K562 (cell line): Measurements from ENCODE around the gene MCM5. TPM values are rescaled to one million over a fixed set of nuclear protein-coding genes. Genes with fewer than 3 reads are reported as not detected.

ENCODE experiments used
- ATAC-seq: fragments of 200-7000 bp; cut with Tn5 transposase; 3 replicates; pipeline ENCODE4 v1.9.1; 2020; ENCODE audit warnings: moderate library complexity
- BruUV-seq: library from RNA; stranded (reverse); fragments of 400-500 nt; replicated peaks from 2 replicates; lab custom pipeline; 2021; lab: Mats Ljungman, UMichigan
- CTCF ChIA-PET: fragments of 300-600 bp; formaldehyde crosslinking; extraction: SDS; loops from one replicate; lab custom pipeline; 2021; ENCODE audit warnings: low intra/inter-chr PET ratio; lab: Yijun Ruan, JAX
- POLR2A ChIA-PET: fragments of 300-600, 350-650 bp; sonication (Branson Sonifier 250); formaldehyde crosslinking; extraction: SDS; loops from one replicate; lab custom pipeline; 2021; ENCODE audit warnings: antibody characterized with exemption, inconsistent platforms; lab: Yijun Ruan, JAX
- DNase-seq, 4 experiments: peaks; one replicate each; pipeline versions ENCODE4 v3.0.0 to v3.0.0-alpha.2; 2011 to 2018; ENCODE audit warnings: low spot score in 3 of 4, mixed read lengths in 3 of 4; ENCODE audit errors: extremely low read depth in 1 of 4
- FAIRE-seq: peaks from 2 replicates; lab custom pipeline; 2011; peaks lifted over from hg19 to GRCh38; lab: Jason Lieb, UNC
- H2AFZ ChIP-seq: 2 replicates; pipeline ENCODE4 v1.6.0; 2011; ENCODE audit warnings: low read depth, low read length, control low read depth, inconsistent platforms
- H3K27ac ChIP-seq: fragments of 200-600 bp; 3 replicates; pipeline ENCODE4 v1.8.0; 2011; ENCODE audit warnings: low read depth, mild to moderate bottlenecking, control low read depth, inconsistent platforms, low read length, moderate library complexity, mixed read lengths; ENCODE audit errors: extremely low read depth
- H3K27me3 ChIP-seq, 2 experiments: fragments of 300-600 bp in 1 of 2; 2 replicates in 1 of 2; 3 replicates in 1 of 2; pipeline versions ENCODE4 v1.6.0 to v1.8.0; 2011; ENCODE audit warnings: inconsistent platforms in 2 of 2, low read length in 2 of 2, mild to moderate bottlenecking in 1 of 2, mixed read lengths in 1 of 2, moderate library complexity in 1 of 2; ENCODE audit not compliant: control insufficient read depth in 2 of 2, insufficient read depth in 2 of 2
- H3K36me3 ChIP-seq: fragments of 300-600 bp; 3 replicates; pipeline ENCODE4 v1.8.0; 2011; ENCODE audit warnings: mild to moderate bottlenecking, low read length, inconsistent platforms; ENCODE audit not compliant: control insufficient read depth, insufficient read depth
- H3K4me1 ChIP-seq, 2 experiments: fragments of 200-600 bp in 1 of 2; replicated peaks in 1 of 2; 2 replicates in 1 of 2; 3 replicates in 1 of 2; pipeline versions ENCODE4 v1.5.1 to v1.8.0; 2011; ENCODE audit warnings: inconsistent platforms in 2 of 2, low read length in 2 of 2, mild to moderate bottlenecking in 1 of 2, mixed read lengths in 1 of 2, moderate library complexity in 1 of 2; ENCODE audit not compliant: control insufficient read depth in 2 of 2, insufficient read depth in 2 of 2
- H3K4me2 ChIP-seq: 2 replicates; pipeline ENCODE4 v1.6.1; 2011; ENCODE audit warnings: low read length, control low read depth, inconsistent platforms, mixed read lengths; ENCODE audit not compliant: insufficient read depth
- H3K4me3 ChIP-seq: fragments of 200-600 bp; sonication (generic), shearing (Covaris generic); 2 replicates; pipeline ENCODE4 v1.5.1; 2016; ENCODE audit warnings: control low read depth, inconsistent platforms
- H3K79me2 ChIP-seq: fragments of 200-600 bp; 3 replicates; pipeline ENCODE4 v1.8.0; 2011; ENCODE audit warnings: low read length, inconsistent platforms; ENCODE audit not compliant: control insufficient read depth, insufficient read depth
- H3K9ac ChIP-seq, 2 experiments: 2 replicates each; pipeline versions ENCODE4 v1.6.0 to v1.6.1; 2011; ENCODE audit warnings: low read depth in 2 of 2, low read length in 2 of 2, control low read depth in 1 of 2, inconsistent platforms in 1 of 2, mild to moderate bottlenecking in 1 of 2, mixed read lengths in 1 of 2; ENCODE audit not compliant: insufficient read depth in 1 of 2
- H3K9me1 ChIP-seq: one replicate; pipeline ENCODE4 v1.6.0; 2011; ENCODE audit warnings: inconsistent platforms, mild to moderate bottlenecking, low read length, moderate library complexity; ENCODE audit not compliant: control insufficient read depth, insufficient read depth
- H3K9me3 ChIP-seq: replicated peaks from 2 replicates; pipeline ENCODE4 v1.5.1; 2011; ENCODE audit warnings: low read depth, low read length, inconsistent platforms; ENCODE audit not compliant: control insufficient read depth, insufficient read depth
- H4K20me1 ChIP-seq: replicated peaks from 2 replicates; pipeline ENCODE4 v1.6.1; 2011; ENCODE audit warnings: low read length, inconsistent platforms, mixed read lengths; ENCODE audit not compliant: control insufficient read depth, insufficient read depth
- GABPB1 ChIP-seq: sonication (generic); formaldehyde crosslinking; IDR thresholded peaks from 2 replicates; pipeline ENCODE4 v1.8.0; 2022; ENCODE audit warnings: mild to moderate bottlenecking, missing genetic modification reagents
- HNRNPK ChIP-seq: fragments of 200-400 bp; formaldehyde crosslinking; IDR thresholded peaks from one replicate; pipeline ENCODE4 v1.6.1; 2018; ENCODE audit warnings: mild to moderate bottlenecking, low read depth, low read length; ENCODE audit not compliant: poor library complexity, severe bottlenecking
- MEIS2 ChIP-seq: fragments of 450-650 bp; IDR thresholded peaks from 2 replicates; pipeline ENCODE4 v1.6.1; 2014; ENCODE audit warnings: mild to moderate bottlenecking; ENCODE audit not compliant: partially characterized antibody
- NONO ChIP-seq, 2 experiments: fragments of 200-400 bp in 1 of 2; fragments of 450-650 bp in 1 of 2; formaldehyde crosslinking in 1 of 2; IDR thresholded peaks; 2 replicates each; pipeline ENCODE4 v1.6.1; 2017; ENCODE audit warnings: low read depth in 2 of 2, mild to moderate bottlenecking in 2 of 2, moderate library complexity in 2 of 2, low read length in 1 of 2
- POLR2AphosphoS2 ChIP-seq: IDR thresholded peaks from 2 replicates; pipeline ENCODE4 v1.6.1; 2012; ENCODE audit warnings: low read length, improper control_type of control experiment
- RBM22 ChIP-seq: fragments of 200-400 bp; formaldehyde crosslinking; IDR thresholded peaks from 2 replicates; pipeline ENCODE4 v1.6.1; 2018; ENCODE audit warnings: low read length, low read depth; ENCODE audit not compliant: poor library complexity, severe bottlenecking
- SIX5 ChIP-seq, 2 experiments: IDR thresholded peaks; 2 replicates each; pipeline ENCODE4 v1.6.1; 2011; ENCODE audit warnings: low read length in 2 of 2, borderline replicate concordance in 1 of 2, low read depth in 1 of 2, mild to moderate bottlenecking in 1 of 2, moderate library complexity in 1 of 2; ENCODE audit not compliant: insufficient read depth in 1 of 2
- SMAD1 ChIP-seq: fragments of 150-350 bp; IDR thresholded peaks from 2 replicates; pipeline ENCODE4 v1.6.1; 2014; ENCODE audit warnings: low read length, low read depth; ENCODE audit not compliant: partially characterized antibody
- SMAD2 ChIP-seq: fragments of 150-350 bp; IDR thresholded peaks from 2 replicates; pipeline ENCODE4 v1.6.1; 2014; ENCODE audit warnings: low read depth, mild to moderate bottlenecking, low read length
- ZNF263 ChIP-seq: sonication (generic); formaldehyde crosslinking; IDR thresholded peaks from 2 replicates; pipeline ENCODE4 v1.8.0; 2022; ENCODE audit warnings: mild to moderate bottlenecking, missing genetic modification reagents, borderline replicate concordance
- WGBS: fragments of 100-300 bp; shearing (Covaris generic); methylation state at CpG from one replicate; pipeline ENCODE4 v1.1.6; 2016; ENCODE audit warnings: low coverage, mixed read lengths; ENCODE audit not compliant: insufficient coverage; ENCODE audit errors: missing lambda C conversion rate; 5-methylcytosine and 5-hydroxymethylcytosine counted together
- in situ Hi-C: fragments of 300-500 bp; cut with MboI; formaldehyde crosslinking; loops from 4 replicates; pipeline ENCODE4 v1.15.0; 2018; ENCODE audit warnings: inconsistent platforms, mixed read lengths
- intact Hi-C: fragments of 100-400 bp; cut with micrococcal nuclease; formaldehyde crosslinking; loops from 2 replicates; pipeline ENCODE4 v1.14.2; 2022
- polyA plus RNA-seq, 8 experiments: library from polyadenylated mRNA; depleted of rRNA in 4 of 8; stranded (reverse) in 5 of 8; unstranded in 3 of 8; fragments of >200 nt; fragmentation: Nextera tagmentation in 2 of 8; fragmentation: Illumina TruSeq in 1 of 8; extraction: Ambion mirVana in 2 of 8; extraction: Trizol in 1 of 8; gene quantifications; 2 replicates each; pipeline versions ENCODE4 v1.2.1 to v1.2.3, GENCODE V29; 2011 to 2014; ENCODE audit warnings: inconsistent platforms in 1 of 8, missing spikeins in 1 of 8
- total RNA-seq, 7 experiments: library from RNA; depleted of rRNA in 6 of 7; stranded (reverse); fragments of >200 nt in 6 of 7; fragmentation: Illumina TruSeq in 2 of 7; extraction: Trizol in 2 of 7; gene quantifications; 2 replicates each; pipeline versions ENCODE4 v1.2.1 to v1.2.3, GENCODE V29; 2011 to 2021; ENCODE audit warnings: low replicate concordance in 1 of 7
- TF ChIP-seq, protein P1 (sequence below), 2 experiments: fragments of 150-350 bp in 1 of 2; IDR thresholded peaks; 2 replicates each; pipeline ENCODE4 v1.6.1; 2012 to 2016; ENCODE audit warnings: low read depth in 2 of 2, low read length in 2 of 2, mild to moderate bottlenecking in 1 of 2, moderate library complexity in 1 of 2
- TF ChIP-seq, protein P2 (sequence below): fragments of 450-650 bp; IDR thresholded peaks from 2 replicates; pipeline ENCODE4 v1.6.1; 2018; ENCODE audit warnings: mild to moderate bottlenecking, low read depth; ENCODE audit not compliant: partially characterized antibody
- TF ChIP-seq, protein P3 (sequence below): fragments of 450-650 bp; IDR thresholded peaks from 2 replicates; pipeline ENCODE4 v1.6.1; 2014; ENCODE audit warnings: low read depth, mild to moderate bottlenecking, moderate library complexity, borderline replicate concordance

Gene MCM5
- total and polyA plus RNA-seq, 9 of the 15 experiments (the other 6 are each of a cell fraction or from before 2014, with no cell fraction given) = 5.6 to 180 (median 66.1) TPM

DNA sequence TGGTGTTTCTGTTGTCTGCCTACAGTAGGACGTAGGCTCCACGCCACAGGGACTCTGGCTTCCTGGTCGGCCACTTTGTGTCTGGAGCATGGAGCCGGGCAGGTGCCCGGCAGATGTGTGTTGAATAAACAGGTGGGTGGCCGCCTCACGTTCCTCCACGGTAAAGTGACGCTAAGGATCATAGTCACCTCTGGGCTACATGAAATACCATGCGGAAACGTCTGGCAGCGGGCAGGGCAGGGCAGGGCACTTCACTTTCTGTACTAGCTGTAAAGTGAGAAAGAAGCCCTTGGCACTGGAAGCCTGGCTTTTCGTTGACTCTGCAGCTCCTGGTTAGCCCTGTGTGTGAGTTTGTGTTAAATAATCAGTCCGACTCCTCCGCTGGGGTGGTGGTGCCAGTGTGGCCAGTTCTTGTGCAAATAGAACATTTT is 52.4 kb downstream of the MCM5 start:
- ChIA-PET CTCF (no interaction called here), POLR2A (no interaction called here)
- no peak for TF ChIP-seq SMAD2
- TF ChIP-seq SMAD1 = no peak
- TF ChIP-seq RBM22 = no peak
- TF ChIP-seq NONO (IDR thresholded peaks at IDR 0.05; ENCODE audit: low read depth in 2 of 2, low read length in 1 of 2) = no peak
- TF ChIP-seq ZNF263 (CRISPR knock-in tag) = no peak
- TF ChIP-seq, protein P1, sequence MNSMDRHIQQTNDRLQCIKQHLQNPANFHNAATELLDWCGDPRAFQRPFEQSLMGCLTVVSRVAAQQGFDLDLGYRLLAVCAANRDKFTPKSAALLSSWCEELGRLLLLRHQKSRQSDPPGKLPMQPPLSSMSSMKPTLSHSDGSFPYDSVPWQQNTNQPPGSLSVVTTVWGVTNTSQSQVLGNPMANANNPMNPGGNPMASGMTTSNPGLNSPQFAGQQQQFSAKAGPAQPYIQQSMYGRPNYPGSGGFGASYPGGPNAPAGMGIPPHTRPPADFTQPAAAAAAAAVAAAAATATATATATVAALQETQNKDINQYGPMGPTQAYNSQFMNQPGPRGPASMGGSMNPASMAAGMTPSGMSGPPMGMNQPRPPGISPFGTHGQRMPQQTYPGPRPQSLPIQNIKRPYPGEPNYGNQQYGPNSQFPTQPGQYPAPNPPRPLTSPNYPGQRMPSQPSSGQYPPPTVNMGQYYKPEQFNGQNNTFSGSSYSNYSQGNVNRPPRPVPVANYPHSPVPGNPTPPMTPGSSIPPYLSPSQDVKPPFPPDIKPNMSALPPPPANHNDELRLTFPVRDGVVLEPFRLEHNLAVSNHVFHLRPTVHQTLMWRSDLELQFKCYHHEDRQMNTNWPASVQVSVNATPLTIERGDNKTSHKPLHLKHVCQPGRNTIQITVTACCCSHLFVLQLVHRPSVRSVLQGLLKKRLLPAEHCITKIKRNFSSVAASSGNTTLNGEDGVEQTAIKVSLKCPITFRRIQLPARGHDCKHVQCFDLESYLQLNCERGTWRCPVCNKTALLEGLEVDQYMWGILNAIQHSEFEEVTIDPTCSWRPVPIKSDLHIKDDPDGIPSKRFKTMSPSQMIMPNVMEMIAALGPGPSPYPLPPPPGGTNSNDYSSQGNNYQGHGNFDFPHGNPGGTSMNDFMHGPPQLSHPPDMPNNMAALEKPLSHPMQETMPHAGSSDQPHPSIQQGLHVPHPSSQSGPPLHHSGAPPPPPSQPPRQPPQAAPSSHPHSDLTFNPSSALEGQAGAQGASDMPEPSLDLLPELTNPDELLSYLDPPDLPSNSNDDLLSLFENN (IDR thresholded peaks at IDR 0.05; ENCODE audit: low read depth in 2 of 2, low read length in 2 of 2) = no peak
- no peak for TF ChIP-seq SIX5 (IDR thresholded peaks at IDR 0.05; ENCODE audit: borderline replicate concordance in 1 of 2, insufficient read depth in 1 of 2, low read depth in 1 of 2, low read length in 2 of 2)
- no peak for TF ChIP-seq HNRNPK
- TF ChIP-seq POLR2AphosphoS2 = no peak
- TF ChIP-seq, protein P2, sequence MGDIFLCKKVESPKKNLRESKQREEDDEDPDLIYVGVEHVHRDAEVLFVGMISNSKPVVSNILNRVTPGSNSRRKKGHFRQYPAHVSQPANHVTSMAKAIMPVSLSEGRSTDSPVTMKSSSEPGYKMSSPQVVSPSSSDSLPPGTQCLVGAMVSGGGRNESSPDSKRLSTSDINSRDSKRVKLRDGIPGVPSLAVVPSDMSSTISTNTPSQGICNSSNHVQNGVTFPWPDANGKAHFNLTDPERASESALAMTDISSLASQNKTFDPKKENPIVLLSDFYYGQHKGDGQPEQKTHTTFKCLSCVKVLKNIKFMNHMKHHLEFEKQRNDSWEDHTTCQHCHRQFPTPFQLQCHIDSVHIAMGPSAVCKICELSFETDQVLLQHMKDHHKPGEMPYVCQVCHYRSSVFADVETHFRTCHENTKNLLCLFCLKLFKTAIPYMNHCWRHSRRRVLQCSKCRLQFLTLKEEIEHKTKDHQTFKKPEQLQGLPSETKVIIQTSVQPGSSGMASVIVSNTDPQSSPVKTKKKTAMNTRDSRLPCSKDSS = no peak
- TF ChIP-seq GABPB1 (CRISPR knock-in tag) = no peak
- no peak for TF ChIP-seq MEIS2
- TF ChIP-seq, protein P3, sequence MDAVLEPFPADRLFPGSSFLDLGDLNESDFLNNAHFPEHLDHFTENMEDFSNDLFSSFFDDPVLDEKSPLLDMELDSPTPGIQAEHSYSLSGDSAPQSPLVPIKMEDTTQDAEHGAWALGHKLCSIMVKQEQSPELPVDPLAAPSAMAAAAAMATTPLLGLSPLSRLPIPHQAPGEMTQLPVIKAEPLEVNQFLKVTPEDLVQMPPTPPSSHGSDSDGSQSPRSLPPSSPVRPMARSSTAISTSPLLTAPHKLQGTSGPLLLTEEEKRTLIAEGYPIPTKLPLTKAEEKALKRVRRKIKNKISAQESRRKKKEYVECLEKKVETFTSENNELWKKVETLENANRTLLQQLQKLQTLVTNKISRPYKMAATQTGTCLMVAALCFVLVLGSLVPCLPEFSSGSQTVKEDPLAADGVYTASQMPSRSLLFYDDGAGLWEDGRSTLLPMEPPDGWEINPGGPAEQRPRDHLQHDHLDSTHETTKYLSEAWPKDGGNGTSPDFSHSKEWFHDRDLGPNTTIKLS = no peak
- H3K9me1 ChIP-seq = no peaks in the 10 kb centered on the region
- no peaks in the 10 kb centered on the region for H3K79me2 ChIP-seq
- no peaks in the 10 kb centered on the region for H4K20me1 ChIP-seq
- no peak overlapping the region for H2AFZ ChIP-seq
- no peaks in the 10 kb centered on the region for H3K9me3 ChIP-seq
- no peak overlapping the region for H3K4me2 ChIP-seq
- BruUV-seq = no TSS peak
- no peak overlapping the region for H3K4me3 ChIP-seq
- no peak for DNase-seq
- intact Hi-C loops (no loop called here), in situ Hi-C loops (no loop called here)
- peaks cover 7 to 14% of the 10 kb centered on the region in 2 experiments; a peak in 4 of 5 replicates for H3K4me1 ChIP-seq
- no peaks in the 10 kb centered on the region for H3K27me3 ChIP-seq
- WGBS = 60% methylated on average over 8 of the region's 15 CpGs
- no peak for ATAC-seq
- no peak overlapping the region for H3K27ac ChIP-seq
- no peak for FAIRE-seq
- H3K9ac ChIP-seq = no peak overlapping the region
- H3K36me3 ChIP-seq = peaks cover 7% of the 10 kb centered on the region; the same call in 1 of the 3 replicates
